HG03159 (cell line): ENCODE results near the gene FHOD1.

ENCODE experiments used
- ATAC-seq: cut with Tn5 transposase; IDR thresholded peaks from one replicate; pipeline ENCODE4 v1.9.1; 2021; ENCODE audit warnings: mild to moderate bottlenecking, moderate library complexity; ENCODE audit not compliant: unreplicated experiment

FHOD1 gene

GRCh38 chr16:67193536-67193935, 53.7 kb downstream of the FHOD1 start:
- ATAC-seq: no peak

- no peak for ATAC-seq
Measured at GRCh38 chr16:67192781-67193361, 54.4 kb downstream of the FHOD1 start.

GRCh38 chr16:67191995-67192681, 55.1 kb downstream of the FHOD1 start, which contains the start of gene E2F4:
TSS of gene E2F4 (plus strand) at chr16:67192155. CDS start at chr16:67192228, 73 bp downstream.
- peak; percentile 89 for ATAC-seq

GRCh38 chr16:67191411-67191994, 55.8 kb downstream of the FHOD1 start:
- ATAC-seq: no peak

DNA sequence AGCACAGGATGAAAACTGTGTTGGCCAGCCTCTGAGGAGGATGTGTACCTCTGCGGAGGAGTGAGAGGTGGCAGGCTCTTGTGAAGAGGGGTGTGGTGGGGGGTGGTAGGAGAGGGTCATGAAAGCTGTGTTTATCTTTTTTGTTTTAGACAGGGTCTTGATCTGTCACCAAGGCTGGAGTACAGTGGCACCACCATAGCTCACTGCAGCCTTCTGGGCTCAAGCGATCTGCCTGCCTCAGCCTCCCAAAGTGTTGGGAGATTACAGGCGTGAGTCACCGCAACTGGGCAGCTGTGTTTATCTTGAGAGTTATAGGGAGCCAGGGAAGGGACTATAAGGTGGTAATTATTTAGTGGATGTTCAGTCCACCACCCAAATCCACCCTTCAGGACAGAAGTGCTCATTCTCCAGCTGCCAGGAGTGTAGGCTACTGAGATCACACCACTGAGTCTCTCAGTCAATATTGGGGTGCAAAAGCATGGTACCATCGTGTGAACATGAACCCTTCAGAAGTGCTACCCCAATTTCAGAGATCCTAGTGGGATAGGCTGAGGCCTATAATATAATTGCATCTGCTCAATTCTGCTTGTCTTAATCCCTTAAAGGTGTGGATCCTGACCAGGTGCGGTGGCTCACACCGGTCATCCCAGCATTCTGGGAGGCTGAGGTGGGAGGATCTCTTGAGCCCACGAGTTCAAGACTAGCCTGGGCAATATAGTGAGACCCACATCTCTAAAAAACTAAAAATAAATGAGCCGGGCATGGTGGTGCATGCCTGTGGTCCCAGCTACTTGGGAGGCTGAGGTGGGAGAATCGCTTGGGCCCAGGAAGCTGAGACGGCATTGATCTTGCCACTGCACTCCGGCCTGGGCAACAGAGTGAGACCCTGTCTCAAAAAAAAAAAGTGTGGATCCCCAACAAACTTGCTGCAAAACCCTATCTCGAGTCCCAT, 56.6 kb downstream of the FHOD1 start:
- no peak for ATAC-seq

- no peak for ATAC-seq
Measured at GRCh38 chr16:67190041-67190440, 57.2 kb downstream of the FHOD1 start, which contains the start of gene EXOC3L1. TSS of gene EXOC3L1 (minus strand) at chr16:67190136. CDS start at chr16:67189676, 460 bp downstream.

GRCh38 chr16:67188798-67189197, 58.5 kb downstream of the FHOD1 start:
- no peak for ATAC-seq

DNA sequence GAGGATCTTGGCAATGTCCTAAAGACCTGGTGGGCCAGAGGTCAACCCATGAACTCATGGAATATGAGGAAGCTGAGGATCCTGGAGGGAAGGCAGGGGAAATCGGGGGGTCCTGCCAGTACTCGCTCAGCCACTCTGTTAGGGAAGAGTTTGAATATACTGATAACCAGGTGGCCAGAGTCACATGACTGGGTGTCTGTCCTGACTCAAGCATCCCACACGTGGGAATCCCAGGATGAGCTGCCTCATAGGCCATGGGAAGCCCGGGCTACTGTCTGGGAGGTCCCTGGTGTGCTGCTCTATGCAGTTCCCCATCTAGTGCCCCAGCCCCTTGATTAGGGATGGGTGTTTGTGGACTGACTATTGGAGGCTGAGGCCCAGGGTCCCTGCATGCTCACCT, 59.0 kb downstream of the FHOD1 start:
- no peak for ATAC-seq

- ATAC-seq: no peak
Measured at GRCh38 chr16:67187175-67187890, 59.9 kb downstream of the FHOD1 start.

GRCh38 chr16:67186550-67186950, 60.7 kb downstream of the FHOD1 start:
- ATAC-seq: no peak

DNA sequence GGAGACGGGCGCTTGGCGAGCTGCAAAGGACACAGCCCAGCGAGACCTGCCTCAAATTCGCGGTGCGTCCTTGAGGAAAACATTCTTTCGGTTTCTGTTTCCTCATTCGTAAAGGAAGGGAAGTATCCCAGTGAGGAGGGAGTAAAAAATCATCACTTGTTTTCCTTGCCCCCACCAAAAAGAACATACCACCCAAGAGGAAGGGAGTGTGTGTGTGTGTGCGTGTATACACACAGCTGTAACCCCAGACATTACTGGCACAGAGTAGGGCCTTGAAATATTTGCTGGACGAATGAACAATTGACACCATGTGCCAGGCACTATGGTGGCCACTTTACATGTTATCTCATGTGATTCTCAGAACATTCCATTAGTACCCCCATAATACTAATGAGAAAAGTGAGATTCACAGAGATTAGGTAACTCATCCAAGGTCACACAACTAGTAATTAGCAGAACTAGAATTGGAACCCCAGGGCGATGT, 61.6 kb downstream of the FHOD1 start:
- ATAC-seq: no peak

GRCh38 chr16:67184995-67185650, 62.2 kb downstream of the FHOD1 start:
- ATAC-seq: no peak

DNA sequence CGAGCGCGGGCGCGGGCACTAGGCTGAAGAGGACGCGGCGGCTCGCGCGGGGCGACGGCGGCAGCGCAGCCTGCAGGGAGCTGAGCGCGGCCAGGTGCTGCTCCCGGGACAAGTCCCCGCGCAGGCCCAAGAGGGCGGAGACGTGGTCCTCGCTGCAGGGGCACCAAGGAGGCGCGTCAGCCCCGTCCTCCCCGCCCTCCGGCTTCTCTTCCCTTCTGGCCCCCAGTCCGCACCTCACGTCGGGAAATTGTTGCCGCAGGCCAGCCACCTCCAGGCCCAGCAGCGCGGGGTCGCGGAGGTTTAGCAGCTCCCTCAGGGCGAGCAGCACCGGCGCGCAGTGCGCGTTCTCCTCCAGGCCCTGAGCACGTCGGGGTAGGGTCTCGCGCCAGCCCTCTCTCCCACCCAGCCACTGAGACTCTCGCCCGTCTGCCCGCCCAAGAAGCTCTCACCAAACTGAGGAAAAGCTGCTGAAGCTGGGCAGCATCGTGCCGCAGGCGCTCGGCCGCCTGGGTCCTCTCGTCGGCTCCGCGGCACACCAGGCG, 62.8 kb downstream of the FHOD1 start:
- no peak for ATAC-seq

DNA sequence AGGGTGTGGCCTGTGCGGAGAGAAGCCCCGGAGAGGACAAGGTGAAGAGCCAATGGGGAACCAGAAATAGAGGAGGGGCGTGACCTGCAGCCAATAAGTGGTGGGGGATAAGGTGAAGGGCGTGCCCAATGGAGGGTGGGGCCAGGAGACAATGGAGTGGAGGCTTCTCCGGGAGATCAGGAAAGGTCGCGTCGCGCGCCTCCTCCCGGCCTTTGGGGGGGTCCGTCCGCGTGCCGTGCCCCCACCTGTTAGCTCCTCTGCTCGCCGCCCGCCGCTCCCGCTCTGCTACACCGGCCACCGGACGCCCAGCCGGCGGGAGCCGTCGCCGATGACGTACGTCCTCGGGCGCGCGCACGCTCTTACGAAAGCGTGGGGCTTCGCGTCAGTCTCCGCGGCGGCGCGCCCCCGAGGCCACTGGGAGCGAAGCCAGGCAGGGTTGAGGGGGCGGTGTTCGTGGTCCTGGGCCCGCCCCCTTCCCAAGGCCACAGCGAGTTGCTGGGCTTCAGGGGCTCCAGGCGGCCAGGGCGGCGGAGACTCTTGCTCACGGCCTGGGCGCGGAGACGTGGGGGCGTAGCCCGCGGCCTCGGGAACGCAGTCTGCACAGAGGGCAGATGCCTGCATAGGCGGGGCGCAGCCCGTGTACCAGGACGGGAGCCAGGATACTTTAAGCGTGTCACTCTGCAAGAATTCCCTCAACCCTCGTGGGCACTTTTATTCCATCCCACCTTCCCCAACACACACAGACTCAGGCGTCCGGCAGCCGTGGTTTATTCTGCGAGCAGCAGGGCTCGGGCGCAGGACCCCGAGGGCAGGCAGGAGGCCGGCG, 63.4 kb downstream of the FHOD1 start, which contains the start of gene MATCAP1:
MATCAP1 (minus strand) TSS at position 337 of the 826 bp plus-strand sequence. CDS start 3,353 bp downstream, outside the sequence.
- peak; percentile 92 for ATAC-seq

DNA sequence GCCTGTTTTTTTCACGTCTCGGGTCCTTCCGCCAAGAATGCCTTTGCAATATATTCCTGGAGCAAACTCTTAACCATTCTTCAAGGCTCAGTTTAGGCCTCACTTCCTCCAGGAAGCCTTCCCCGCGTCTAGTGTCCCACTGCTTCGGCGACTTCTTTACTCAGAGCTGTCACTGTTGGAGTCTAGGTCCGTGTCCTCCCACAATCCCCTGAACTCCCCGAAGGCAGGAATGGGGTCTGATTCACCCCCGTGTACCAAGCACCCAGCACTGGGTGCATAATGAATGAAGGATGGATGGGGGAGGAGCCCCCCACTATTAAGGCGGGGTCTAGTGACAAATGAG, 64.0 kb downstream of the FHOD1 start:
- ATAC-seq: no peak

GRCh38 chr16:67182288-67182687, 65.0 kb downstream of the FHOD1 start:
- no peak for ATAC-seq

GRCh38 chr16:67181346-67181745, 65.9 kb downstream of the FHOD1 start:
- ATAC-seq: no peak

- ATAC-seq: no peak
Measured at GRCh38 chr16:67180166-67180565, 67.1 kb downstream of the FHOD1 start.
